Activated T-cell treated with anti-CD3 and anti-CD28 coated beads for 48 hours (primary cell): ENCODE data around the gene MOSPD2.

ENCODE experiments used
- DNase-seq: peaks from one replicate; pipeline ENCODE4 v3.0.0-alpha.2; 2020; ENCODE audit warnings: low read depth

MOSPD2 gene

DNA sequence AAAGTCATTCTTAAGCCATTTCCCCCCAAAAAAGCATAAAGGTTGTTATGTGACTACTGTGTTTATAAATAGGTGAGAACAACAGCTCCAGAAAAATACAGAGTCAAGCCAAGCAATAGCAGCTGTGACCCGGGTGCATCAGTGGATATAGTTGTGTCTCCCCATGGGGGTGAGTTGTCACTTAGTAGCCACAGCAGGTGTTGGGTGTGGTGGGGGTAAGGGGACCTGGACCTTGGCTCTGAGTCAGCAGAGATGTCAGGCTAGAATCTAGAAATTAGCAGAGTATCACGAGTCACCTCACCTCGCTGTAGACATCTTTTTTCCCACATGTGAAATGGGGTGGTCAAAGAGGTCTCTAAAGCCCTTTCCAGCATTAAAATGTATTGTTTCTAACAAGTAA, 42.4 kb downstream of the MOSPD2 start:
- no peak for DNase-seq

DNA sequence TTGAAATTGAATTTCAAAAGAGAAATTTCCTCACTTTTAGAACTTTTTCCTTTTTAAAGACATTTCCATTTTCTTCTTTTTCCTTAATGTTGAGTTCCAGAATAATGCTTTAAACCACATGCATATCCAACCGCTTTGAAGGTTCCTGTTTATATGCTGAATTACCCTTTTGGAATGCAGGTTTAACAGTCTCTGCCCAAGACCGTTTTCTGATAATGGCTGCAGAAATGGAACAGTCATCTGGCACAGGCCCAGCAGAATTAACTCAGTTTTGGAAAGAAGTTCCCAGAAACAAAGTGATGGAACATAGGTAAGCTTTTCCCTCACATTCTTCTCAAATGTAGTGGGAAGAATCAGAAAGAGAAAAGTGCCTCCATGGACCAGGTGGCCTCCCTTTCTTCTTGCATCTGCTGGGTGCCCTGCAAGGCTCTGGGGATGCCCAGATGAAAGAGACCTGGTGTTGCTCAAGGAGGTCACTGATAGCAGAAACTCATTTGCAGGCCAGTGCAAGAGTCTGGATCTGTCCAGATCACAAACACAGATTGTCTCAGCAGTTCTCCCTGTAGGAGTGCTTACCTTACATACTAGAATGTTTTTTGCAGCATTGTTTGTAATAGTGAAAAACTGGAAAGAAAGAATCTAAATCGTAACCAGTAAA, 42.9 kb downstream of the MOSPD2 start:
- DNase-seq: no peak

DNA sequence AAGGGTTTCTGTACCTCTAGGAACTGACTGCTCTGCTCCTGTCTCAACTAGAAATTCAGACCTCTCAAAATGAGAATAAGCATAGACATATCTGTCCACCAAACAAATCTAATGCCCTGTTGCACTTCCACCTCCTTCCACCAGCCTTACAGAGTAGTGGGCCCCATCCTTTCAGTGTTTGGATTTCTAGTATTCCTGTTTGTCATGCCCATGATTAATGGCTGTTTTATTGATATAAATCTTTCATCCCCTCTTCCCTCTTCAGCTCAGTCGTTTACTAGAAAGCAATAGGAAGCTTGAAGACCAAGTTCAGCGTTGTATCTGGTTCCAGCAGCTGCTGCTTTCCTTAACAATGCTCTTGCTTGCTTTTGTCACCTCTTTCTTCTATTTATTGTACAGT, 46.2 kb downstream of the MOSPD2 start:
- no peak for DNase-seq

DNA sequence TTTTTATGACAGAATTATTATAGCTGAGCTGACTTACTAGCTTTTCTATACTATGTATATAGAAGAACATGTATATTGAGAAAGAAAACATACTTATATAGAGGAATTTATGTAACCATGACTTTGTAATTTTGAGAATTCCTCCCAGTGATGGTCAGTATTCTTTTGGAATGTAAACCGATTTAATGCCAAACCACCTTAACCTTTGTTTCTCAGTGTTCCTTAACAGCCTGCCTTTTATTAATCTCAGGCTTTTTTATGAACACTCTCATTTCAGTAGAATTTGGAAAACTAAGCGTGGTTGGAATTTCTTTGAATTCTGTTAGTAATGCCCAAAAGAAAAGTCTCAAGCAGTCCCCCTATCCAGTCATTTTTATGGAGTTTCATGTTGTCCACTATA, 47.0 kb downstream of the MOSPD2 start:
- DNase-seq: no peak

DNA sequence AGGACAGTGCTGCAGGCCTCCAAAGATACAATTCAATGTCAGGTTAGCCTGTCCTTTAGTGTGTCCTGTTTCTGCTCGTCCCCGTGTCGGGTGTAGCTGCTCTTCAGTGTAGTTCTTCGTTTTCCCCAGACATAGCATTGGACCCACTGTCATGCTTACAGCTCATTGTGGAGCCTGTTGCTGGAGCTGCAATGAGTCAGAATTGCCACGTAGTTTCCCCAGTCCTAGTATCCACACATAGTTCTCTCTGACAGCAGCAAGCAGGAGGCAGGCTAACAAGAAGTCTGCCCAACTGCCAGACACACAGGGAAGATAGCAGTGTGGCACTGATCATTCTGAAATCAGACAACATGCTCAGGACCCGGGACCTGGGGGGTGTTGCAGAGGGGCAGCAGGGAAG, 49.2 kb downstream of the MOSPD2 start:
- no peak for DNase-seq

DNA sequence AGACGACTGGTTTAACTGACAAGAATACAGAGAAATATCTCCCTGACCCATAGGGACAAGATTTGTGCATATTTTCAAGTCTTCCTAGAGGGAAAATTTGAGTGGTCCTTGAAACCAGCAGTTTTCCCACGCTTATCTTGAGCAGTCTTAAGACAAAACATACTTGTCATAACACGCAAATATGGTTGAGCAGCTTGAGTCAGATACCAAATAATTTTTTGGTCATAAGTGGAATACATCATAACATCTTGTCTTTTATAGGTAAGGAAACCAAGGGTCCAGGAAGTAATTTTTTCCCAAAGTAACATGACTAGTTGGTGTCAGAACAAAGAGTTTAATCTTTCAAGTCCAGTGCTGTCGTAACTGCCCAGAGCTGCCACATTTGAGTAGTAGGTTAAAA, 50.5 kb downstream of the MOSPD2 start:
- DNase-seq: no peak

DNA sequence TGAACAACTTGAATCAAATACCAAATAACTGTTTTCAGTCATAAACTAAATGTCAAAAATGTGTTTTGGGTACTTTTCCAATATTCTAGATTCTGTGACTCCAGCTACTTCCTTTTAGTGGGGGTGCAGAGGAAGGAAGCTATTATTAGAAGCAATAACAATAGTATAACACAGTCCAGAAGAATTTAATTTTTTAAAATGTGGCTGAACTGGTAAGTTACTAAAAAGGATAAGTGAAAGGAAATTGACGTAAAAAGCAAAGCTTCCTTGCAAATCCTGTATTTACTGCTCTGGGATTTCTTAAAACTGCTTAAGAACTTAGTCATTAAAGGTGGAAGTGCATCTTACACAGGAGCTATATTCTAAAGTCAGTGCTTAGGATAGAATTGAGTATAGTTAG, 53.2 kb downstream of the MOSPD2 start:
- DNase-seq: no peak

DNA sequence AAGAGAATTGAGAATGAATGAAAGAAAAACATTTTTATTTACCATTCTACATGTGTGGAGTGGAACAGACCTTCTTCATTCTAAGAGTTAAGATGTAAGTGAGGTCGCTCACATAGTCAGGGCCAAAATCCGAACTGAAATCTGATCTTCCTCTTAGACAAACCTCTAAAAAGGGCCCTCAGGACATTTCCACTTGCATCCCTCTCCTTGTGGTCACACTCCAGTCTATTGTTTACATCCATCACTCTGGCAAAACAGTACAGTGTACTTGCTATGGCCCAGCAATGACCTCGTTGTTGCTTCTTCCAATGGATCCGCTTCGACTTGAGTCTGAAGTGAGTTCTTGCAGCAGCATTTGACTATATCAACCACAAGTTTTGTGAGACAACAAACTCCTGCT, 54.2 kb downstream of the MOSPD2 start:
- DNase-seq: no peak

DNA sequence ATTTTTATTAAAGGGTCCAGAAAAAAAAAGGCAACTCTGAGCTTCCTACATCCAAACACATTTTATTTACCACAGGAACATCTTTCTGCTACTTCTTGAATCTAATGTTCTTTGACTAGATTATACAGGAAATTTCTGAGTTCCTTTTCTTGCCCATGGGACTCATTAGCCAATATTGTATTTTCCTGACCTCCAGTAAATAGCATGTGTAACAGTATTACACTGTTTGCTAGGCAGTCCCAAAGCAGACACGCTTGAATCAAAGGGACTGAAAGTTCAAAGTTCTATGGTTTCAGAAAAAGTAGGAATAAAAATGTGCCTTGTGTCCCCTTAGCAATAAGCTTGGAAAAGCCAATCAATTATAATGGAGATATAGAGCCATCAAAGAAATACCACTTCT, 57.4 kb downstream of the MOSPD2 start:
- DNase-seq: no peak

DNA sequence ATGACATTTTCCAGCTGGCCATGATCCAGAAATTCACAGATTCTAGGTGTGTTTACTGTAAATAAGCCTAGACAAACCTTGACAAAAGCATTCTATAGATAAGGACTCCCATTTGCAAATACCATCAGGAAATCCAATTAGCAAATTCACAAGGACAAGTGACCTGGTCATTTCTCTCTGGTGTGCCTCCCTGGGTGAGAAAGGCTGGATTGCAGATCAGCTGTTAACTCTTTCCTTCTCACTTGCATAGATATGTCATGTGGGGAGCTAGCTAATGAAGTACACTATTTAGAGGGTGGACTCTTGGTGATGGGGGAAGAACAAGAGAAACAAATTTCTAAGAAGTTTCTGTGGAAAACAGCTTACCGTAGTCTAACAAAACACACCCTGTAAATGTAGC, 58.9 kb downstream of the MOSPD2 start:
- no peak for DNase-seq

DNA sequence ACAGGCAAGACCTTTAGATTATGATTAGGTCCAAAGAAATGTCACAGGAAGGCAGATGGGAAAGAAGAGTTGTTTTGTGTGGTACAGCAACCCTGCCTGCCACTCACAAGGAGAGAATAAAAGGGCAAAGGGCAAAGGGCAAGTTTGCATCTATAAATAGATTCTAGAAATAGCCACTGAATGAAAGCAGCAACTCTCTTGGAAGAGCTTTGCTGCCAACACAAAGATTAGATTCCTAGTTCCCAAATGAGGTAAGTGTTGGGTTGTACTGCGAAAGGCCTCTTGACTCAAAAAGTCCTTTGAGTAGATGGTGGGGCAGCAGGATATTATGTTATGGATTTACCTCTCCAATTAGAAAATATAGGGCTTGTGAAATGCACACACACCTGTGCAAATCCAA, 61.2 kb downstream of the MOSPD2 start:
- DNase-seq: no peak

DNA sequence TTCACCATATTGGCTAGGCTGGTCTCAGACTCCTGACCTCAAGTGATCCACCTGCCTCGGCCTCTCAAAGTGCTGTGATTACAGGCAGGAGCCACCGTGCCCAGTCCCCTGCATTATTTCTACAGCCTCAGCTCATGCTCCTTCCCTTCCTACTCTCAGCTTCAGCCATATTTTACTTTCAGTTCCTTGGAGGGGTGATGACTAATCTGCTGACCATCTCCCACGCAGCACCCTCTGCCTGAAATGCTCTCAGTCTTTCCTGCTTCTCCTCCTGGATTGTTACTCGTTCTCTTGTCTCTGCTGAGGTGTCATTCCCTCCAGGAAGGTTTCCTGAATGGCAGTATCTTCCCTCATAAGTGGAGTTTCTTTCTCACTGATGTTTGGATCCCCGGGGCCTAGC, 63.3 kb downstream of the MOSPD2 start:
- DNase-seq: no peak

DNA sequence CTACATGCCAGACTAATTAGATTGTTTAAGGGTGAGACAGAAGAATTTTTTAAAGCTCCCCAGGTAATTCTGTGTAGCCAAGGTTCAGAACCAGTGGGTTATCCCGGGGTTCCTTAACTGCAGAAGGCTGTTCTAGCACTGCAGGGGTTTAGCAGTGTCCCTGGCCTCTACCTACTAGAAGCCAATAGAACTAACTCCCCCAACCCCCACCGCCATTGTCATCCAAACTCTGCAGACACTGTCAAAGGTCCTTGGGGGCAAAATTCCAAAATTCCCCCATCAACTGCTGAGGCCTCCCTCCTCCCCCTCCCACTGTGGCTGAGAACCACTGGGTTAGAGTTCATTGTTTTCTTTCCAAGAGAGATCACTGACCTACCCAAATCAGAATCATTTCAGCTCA, 66.4 kb downstream of the MOSPD2 start:
- DNase-seq: no peak

DNA sequence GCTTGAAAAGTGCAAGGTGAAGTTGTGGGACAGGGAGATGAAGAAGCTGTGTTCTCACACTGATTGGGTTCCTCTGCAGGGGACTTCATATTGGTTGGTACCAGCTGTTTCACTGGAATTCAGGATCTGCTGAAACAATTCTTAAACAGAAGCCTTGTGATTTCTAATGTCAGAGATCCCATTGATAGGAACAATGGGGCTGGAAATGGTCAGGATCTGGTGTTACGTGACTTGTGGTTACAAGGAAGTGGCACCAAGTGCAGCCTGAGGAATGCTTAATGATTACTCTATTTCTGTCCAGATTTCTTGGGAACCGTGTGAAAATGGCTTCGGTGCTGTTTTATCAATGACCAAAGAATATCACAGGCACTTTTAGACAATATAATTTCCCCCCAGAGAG, 68.1 kb downstream of the MOSPD2 start:
- DNase-seq: no peak

DNA sequence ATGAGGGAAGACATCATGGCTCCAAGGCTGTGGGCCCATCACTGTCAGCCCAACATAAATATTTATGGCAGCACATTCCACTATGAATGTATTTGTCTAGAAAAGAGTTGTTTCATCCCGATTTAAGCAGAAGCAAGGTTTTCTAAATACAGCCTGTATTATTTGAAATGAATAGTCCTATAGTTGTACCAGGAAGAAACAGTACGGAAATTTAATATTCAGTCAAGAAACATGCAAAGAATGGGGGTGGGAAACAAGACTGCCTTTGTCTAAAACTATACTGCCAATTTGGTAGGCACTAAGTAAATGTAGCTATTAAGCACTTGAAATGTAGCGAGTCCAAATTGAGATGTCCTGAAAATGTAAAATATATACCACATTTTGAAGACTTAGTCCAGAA, 69.1 kb downstream of the MOSPD2 start:
- DNase-seq: no peak

DNA sequence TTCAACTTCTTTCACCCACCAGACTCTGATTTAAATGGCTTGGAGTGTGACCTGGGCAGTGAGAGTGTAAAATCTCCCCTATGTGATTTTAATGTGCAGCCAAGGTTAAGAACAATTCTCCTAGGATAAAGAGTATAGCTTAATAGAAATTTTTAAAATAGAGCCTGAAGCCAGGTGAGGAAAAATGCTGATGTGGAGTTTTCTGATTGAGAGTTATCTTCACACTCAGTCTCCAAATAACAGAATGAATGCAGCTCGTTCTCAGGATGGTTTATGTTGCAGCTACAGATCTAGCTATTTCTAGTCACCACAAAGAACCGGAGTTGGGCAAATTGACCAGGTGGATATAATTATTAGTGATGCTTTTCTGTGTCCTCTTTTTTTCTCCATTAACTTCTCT, 70.7 kb downstream of the MOSPD2 start:
- no peak for DNase-seq

DNA sequence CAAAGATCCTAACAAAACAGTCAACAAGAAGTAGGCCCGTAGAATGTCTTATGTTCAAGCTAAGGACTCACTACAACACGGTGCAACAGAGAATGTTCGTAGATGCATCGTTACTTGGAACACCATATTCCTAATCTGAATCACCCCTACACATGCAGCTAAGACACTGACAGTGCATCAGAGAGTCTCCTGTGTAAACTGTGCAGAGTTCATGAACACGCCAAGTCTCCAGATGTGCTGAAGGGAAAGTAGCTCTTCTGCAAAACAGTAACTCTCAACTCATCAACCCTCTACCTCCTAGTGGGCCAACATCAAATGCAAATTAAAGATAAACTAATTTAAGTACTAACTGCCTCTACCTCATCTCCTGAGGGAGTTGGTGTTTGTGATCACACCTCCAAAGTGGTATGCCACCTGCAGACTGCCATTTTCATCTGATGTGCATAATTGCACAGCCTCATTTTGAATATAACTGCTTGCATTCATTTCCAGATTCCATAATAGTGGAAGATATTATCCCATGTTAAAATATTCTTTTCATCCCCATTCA, 73.5 kb downstream of the MOSPD2 start:
- no peak for DNase-seq

DNA sequence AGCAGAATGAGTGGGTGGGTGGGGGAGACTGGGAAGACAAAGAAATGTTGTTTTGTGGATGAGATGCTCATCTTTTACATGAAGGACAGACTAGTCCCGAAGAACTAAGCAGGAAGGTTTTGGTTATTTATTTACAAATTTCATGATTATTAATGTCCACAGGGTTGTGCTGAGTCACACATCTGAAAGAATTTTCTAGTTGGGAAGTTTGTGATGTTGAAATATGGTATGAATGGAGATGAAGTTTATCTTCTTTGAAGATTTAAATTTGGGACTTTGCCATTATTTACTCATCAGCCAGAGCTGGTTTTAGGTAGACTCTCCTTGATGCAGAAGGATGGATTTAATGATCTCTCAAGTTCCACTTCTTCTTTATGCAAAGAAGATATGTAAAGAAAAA, 75.5 kb downstream of the MOSPD2 start:
- no peak for DNase-seq

DNA sequence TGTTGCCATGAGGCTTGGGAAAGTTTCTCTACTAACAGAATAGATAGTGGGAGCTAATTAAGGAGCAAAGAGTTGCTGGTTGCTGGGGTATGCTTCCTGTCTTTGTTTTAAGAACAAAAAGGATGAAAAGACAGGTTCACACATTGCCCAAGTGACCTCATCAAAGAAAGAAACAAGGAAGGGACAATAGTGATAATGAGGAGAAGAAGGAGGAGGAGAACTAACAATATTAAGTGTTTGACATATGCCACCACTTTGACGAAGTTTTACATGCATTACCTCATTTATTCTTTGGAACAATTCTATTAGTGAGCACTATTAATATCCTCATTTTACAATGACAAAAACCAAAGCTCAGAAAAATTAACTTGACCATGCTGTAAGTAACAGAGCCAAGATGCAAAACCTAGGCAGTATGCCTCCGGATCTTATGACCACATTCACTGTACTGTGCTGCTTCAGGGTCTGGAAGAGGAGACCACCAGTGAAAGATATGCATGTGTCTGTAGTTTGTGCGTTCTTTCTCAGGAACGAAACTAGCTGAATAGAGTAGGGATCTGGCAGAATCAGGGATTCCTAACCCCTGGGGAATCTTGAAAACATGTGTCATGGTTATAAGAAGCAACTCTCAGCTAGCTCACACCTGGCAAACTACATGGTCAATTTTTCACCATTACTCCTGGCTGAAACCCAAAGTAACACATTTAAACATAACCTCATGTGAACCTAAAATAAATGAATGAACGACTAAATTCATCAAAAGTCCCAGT, 83.8 kb downstream of the MOSPD2 start:
- DNase-seq: no peak

DNA sequence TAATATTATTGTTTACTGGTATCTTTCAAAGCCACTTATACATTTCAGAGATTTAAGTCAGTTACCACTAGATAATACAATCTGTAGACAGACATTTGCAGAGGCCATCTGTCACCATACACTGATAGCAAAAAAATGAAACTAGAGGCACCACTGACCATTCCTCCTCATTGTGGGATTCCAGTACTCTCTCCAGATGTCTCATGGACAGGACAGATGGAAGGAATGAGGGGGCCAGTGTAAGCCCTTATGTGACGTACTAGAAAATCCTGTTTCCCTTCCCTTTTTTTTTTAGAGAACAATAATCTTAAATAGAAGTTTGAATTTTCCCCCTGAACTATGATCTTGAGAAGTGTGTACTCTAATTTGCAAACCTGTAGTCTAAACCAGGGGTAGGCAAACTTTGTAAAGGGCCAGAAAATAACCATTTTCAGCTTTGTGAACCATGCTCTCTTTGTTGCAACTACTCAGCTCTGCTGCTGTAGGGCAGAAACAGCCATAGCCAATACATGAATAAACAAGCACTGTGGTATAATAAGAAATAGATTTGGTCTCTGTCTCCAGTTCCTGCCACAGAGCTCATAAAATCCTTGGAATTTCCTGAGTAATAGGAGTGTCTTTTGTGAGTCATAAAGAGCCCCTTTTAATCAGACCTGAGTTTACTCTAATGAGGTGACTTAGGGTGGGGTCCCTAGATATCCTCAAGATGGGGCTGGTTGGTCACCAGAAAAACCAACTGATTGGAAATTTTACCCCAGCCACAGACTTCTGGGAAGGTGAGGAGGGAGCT, 90.4 kb downstream of the MOSPD2 start:
- DNase-seq: no peak

DNA sequence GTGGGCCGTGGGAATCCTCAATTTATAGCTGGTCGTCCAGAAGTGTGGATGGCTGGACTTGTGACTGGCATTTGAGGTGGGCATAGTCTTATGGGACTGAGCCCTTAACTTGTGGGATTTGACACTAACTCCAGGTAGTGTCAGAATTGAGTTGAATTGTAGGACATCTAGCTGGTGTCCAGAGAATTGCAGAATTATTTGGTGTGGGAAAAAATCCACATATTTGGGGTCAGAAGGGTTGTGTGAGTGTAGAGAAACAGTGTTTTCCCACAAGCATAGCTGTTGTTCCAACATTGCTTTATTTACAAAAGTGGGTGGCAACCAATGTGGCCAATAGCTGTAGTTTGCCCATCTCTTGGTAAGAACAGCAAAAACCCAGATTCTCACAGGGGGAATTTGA, 91.3 kb downstream of the MOSPD2 start:
- DNase-seq: no peak
